HG03139 (cell line): ENCODE measurements around the gene EPS8.
"Not testable (repeated sequence)": the region's sequence is repeated elsewhere in the genome, so short reads cannot be mapped to it uniquely, and the experiment has no call there.

Experiments used
- ATAC-seq: cut with Tn5 transposase; IDR thresholded peaks from one replicate; pipeline ENCODE4 v1.9.1; 2021; ENCODE audit not compliant: unreplicated experiment

The EPS8 gene

DNA sequence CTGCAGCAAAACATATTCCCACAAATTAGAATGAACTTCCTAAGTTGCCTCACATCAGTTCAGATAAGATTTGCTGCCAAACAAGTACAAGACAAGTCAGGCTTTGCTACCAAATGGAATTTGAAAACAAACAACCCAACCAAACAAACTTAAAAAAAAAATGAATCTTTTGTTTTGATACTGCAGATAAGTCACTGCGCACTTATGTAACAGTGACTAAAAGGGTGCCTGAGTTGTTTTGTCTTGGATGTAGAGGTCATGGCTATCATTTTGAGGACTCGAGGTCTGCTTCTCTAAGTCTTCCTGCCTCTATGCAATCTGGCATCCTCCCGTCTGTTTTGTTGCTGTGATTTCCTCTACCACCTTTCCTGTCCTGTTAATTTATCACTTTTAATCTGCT is 11.1 kb upstream of the EPS8 start:
- no peak for ATAC-seq

DNA sequence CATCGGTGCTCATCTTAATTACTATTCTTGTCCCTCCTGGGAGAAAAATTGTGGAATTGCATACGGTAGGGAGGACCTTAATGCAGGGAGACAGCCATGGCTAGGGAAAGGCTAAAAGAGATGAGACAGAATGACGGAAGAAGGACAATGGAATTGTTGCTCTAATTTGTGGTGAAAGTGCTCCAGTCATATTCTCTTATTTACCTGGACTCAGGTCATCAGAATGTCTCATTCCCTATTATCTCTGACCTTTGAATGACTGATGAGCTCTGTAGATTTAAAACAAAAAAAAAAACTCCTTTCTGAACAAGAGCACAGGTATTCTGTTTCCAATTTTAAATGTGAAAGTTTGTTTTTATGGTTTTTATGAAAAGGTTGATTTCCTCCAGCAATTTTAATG is 8.6 kb upstream of the EPS8 start:
- ATAC-seq, result no peak

DNA sequence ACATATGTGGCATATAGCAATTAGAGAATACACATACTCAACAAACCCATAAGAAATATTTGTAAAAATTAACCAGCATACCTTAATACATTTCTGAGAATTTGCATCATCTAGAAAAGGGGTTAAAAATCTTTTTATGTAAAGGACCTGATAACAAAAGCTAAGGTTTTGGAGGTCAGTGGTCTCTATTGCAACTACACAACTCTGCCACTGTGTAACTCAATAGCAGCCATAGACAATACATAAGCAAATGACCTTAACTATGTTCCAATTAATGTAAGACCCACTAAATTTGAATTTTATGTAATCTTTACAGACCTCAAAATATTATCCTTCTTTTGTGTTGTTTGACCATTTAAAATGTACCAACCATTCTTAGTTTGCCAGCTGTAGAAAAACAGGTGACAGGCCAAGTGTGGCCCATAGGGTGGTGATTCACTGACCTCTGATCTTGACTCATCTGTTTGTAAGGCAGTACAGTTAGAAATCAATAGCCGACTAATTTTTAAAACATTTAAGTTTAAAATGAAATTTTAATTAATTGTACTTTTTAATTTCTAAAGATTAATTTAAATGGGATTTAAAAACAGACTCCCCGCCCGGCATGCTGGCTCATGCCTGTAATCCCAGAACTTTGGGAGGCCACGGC is 7.4 kb upstream of the EPS8 start:
- ATAC-seq, result no peak

DNA sequence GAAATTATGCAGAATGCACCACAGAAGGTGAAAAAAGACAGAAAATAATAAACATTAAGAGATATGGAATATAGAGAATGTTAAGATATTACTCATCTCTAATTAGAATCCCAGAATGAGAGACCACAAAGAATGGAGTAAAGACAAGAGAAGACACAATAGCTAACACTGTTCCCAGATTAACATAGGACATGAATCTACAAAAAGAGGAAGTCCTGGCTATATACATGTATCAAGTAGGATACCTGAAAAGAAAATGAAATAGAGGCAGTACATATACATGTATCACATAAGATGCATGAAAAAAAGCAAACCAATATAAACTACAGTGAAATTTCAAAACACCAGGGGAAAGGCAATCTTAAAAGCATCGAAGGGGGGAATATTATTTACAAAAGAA is 5.6 kb upstream of the EPS8 start:
- no peak for ATAC-seq

DNA sequence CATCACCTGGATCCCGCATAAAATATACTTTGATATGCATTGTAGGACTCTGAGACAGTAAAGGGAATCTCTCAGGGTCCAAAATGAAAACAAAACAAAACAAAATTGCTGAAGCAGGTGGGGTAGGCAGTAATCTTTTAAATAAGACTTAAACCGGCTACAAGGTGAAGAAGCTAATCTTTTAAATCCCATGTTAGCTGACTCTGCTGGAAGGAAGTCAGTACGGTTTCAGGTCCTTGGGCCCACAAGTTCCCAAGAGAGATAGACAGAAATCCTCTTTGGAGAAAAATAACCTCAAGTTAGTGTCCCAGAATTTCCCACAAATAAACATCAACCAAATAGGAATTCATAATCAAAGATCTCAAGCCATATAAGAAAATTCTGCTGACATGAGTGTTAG is 5.0 kb upstream of the EPS8 start:
- ATAC-seq, result no peak

DNA sequence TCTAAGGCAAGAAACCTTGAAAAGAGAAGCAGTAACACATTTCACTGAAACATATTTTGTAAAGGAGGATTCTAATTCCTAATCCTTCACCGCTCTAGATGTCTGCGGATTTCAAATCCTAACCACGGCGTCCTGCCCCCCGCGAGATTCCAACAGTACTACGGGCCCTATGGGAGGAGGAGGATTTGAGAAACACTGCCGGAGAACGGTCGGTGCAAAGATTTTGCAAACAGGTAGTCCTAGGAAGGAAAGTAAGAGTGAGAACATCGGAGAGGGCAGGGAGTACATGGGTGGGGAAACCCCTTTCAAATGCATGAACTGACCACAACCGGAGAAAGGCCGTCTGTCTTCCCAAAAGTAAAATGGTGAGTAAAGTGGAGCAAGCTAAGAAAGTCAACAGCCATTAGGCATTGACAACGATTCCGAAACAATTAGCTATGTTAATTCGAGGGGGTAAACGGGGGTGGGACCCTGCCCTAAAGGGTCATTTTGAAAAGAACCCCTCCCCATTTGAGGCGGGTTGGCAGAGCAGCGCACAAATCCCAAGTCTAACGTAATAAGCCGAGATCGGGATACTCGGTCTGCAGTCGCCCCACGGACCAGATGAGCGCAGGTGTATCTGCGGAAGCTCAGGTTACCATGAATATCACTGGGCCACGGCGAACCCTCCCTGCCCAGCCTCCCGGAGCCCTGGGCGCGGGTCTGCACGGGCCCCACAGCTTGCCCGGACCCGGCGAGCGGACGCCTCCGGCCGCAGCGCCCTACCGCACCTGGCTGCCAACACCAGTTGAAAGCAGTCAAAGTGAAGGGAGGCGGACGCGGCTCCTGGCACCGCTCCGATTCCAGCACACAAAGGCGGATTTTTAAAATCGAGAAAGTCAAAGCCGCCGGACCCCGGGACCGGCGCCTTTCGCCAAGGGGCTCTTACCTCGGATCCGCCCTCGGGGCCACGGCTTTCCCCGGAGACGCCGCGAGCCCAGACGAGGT is 662 bp downstream of the EPS8 start:
- ATAC-seq, result peak; percentile 31

DNA sequence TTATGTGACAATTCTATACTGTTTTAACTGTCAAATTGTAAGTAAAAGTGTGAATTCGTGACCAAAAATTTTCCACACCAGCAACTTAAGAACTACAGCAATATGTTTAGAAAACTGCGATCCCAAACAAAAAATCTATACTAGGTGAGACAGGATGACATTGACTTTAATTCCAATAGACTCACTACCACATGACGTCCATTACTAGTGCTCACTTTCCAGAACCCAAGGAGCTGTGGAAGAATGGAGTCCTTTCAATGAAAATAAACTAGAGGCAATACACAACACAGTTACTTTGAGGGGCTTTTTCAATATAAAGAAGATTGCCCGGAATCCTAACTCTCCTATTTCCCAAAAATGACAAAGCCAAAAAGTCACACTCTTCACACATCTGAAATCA is 1.4 kb downstream of the EPS8 start:
- no peak for ATAC-seq

DNA sequence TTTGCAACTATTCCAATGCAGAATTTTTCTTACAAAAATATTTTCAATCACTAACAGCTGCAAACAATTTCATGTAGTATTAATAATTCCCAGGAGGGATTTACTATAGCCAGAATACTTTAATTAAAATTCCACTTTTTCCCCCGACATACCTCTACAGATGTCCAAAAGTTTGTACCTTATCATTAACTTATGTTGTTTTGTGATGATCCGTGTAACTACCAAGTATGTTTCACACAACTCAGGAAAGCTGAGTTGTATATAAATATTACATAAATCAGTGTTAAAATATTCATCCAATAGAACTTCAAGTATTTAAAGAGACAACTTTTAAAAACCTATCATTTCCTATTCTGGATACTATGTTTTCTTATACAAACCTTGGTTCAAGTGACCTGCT is 2.4 kb downstream of the EPS8 start:
- ATAC-seq, result no peak

DNA sequence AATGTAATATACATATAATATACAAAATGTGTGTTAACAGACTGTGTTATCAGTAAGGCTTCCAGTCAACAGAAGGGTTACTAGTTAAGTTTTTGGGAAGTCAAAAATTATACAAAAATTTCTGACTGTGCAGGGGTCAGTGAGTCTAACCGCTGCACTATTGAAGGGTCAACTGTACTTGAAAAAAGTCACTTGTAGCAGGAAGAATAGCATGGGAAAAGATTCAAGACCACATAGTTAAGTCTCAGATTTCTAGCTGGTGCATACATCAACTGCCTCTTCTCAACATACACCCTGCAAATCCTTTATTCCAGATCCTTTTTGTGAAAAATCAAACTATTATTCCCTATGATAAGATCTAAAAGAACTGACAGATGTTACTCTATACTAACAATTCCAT is 5.9 kb downstream of the EPS8 start:
- no peak for ATAC-seq

DNA sequence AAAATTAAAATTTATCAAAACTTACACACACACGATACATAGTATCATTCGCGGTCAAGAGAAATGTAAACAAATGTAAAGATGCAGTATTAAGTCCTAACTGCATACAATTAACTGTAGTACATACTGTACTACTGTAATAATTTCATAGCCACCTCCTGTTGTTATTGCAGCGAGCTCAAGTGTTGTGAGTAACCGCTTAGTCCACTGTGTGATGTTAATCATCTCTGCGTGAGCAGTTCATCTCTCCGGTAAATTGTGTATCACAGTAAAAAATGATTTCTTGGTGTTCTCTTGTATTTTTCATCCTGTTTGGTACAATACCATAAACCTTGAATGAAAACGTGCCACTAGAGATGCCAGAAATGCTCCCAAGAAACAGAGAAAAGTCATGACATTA is 6.5 kb downstream of the EPS8 start:
- ATAC-seq, result no peak

DNA sequence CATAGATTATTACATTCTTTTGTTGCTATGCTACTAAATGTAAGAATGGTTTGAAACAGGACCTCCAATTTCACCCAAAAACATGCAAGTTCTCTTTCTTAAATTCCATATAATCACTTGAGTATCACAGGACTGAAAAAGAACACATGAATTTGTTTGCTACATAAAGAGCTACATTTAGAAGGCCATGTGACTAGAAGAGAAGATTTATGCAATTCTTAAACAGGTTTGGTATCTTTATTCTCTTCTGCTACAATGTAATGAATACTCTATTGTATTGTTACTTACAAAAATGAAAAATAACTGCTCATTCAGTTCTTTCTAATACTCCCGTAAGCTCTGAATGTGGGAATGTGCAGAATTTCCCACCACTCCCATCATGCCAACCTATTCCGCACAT is 9.3 kb downstream of the EPS8 start:
- no peak for ATAC-seq

DNA sequence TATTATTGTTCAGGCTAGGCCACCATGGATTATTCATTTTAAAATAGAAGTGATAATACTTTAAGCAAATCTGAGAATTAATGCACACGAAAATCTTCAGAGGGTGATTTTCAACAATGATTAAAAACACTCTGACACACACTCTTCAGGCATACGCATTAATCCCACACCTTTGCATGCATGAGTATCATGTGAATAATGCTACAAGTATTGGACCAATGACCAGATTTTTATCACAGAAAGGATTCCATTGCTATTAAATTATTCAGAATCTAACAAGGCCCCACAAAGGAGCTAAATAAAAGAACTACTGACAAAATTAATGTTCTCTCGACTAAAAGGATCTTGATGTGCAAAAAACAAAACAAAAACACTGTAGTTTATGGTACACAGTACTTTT is 11.1 kb downstream of the EPS8 start:
- no peak for ATAC-seq

DNA sequence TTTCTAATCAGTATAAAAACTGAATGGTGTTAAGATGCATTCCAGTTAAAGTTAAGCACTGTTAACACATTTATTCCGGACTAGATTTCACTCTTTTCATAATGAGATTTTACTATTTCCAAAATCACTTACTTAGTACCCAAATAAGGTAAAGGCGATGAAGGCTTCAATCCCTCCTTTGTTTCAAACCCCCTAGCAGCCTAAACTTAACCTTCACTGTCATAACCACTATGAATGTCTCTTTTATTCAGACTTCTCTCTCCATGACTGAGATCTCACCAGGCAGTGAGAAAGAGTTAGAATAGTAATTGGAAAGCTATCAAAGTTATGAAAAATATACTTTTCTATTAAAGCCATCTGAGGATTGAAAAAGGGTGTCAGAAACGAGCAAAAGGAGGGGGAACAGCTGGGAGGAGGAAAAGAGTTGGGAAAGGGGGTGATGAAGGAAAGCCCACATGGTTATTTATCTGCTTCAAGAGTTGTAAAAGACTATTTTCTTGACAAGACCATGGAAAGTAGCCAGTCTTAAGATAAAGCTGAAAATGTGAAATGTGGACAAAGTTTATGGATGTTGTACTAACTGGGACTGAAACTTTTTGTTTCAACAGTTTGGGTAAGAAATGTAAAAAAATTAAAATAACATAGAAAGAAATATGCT is 11.7 kb downstream of the EPS8 start:
- ATAC-seq, result no peak

DNA sequence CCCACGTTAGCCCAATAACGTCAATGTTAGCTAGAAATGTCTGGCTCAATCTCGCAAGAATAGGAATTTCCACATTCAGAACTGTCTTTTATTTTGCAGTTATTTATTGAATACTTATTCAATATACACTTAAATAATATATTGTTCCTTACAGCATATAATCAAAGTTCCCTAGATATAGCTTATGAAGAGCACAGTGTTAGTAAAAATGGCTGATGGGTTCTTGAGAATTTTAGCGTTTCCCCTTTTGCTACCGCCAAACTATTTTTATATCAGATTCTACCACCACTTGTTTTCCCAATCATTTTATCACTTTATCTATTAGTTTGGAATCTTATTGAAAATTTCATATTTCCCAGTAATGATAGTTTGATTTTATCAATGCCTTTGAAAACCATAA is 12.7 kb downstream of the EPS8 start:
- ATAC-seq, result no peak

DNA sequence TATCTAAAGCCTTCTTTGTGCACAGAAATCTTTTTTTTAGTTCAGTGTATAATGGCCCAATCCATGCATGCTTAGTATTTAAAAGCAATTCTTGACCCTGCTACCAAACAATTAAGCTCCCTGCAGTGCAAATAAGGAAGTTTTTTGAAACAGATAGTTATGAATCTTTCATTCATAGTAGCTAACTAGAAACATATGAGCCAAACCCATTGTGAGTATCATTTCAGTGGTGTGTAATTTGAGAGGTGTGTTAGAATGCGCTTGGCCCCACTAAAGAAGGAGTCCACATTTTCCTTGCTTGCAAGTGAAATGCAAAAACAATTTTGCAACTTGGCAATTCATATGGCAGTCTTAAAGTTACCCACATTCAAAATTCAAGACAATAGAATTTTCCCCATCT is 14.4 kb downstream of the EPS8 start:
- ATAC-seq, result no peak

DNA sequence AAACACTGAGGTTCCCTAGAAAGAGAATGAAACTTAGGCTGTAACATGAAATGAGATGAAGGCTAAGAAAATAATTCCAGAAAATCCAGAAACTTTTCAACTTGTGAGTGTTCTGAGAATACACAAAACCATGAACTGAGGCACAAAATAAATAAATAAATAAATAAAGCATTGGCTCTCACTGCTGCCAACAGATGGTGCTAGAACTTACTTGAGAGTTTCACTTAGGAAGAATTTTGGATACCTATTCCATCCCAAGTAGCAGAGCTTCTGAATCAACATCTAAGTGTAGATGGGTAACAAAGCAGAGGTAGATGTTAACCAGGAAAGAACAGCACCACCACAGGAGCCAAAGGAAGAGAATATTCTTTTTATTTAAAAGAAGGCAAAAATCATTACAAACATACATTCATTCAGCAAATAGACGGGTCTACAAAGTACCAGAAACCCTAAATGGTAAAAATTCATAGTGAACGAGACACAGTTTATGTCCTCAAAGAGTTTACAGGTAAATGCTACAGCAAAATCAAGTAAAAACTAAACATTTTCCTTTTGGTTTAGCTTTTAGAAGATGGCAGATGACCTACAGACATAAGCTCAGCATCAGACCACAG is 16.7 kb downstream of the EPS8 start:
- ATAC-seq, result no peak

DNA sequence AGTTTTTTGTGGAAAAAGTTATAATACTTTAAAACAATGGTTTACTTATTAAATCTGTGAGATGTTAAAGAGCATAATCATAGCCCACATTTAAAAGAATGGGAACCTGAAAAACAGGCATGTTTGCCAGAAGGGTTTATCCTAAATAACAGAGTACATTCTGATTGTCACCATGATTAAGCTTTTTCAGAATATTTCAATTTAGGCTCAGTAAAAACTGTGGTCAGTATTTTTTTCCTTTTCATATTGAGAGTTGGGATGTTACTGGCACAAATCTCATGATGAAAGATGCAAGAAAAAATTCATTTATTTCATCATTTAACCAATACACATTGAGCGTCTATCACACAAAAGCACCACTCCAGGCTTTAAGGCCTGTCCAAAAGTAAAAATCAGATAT is 18.6 kb downstream of the EPS8 start:
- ATAC-seq, result no peak

DNA sequence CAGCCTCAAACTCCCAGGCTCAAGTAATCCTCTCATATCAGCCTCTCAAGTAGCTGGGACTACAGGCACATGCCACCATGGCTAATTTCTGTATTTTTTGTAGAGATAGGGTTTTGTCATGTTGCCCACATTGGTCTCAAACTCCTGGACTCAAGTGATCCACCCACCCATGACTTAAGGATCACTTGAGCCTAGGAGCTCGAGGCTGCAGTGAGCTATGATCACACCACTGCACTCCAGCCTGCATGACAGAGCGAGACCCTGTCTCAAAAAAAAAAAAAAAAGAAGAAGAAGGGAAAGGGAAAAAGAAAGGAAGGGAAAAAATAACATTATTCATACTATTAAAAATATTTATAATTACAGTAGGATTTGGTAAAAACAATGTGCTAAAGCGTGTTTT is 19.2 kb downstream of the EPS8 start:
- ATAC-seq, result no peak

DNA sequence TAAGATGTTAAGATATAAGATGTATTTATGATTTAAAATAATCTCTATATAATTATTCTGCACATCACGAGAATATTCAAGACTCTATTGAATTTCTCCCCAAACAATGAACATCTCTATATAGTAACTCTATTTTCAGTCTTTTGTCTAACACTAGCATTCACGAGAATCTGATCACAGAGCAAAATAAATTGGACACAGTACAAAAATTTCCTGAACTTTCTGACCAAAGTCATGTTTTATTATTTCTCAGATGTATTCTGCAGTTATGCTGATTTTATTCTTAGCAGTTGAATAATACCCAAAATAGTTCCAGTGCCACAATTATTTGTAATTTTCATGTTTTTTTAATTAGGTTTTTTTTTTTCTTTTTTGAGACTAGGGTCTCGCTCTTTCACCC is 19.6 kb downstream of the EPS8 start:
- ATAC-seq, result no peak

DNA sequence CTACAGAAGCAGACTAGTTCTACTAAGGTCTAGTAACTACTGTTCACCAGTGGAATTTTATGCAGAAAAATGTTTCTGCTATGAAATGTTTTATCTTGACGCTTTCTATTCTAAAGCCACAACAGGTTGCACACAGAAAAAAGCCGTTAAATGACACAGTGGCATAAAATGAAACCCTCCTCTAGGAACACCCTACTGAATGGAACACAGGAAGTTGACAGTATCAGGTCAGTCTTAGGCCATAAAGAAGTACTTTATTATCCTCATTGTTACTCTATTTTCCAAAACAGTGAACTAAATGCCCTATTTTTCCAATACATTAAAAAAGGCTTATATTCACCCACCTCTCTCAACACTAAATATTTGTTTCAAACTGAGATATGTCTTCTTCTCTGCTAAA is 21.9 kb downstream of the EPS8 start:
- ATAC-seq, result no peak

DNA sequence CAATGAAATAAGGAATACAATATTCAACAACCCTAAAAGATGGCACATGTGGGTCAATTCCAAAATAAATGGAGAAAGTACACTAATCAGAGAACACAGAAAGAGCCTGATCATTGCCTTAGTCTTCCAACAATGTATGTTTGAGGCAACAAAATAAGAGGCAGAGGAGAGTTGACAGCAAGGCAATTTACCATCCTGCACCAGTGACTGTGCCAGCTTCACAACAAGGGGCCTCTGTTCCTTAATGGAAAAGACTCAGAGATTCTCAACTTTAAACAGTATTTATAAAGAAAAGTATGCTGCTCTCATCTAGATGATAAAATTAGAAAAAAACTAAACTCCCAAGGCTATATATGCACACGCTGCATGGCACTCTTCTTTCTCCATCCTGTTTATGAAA is 25.9 kb downstream of the EPS8 start:
- no peak for ATAC-seq

DNA sequence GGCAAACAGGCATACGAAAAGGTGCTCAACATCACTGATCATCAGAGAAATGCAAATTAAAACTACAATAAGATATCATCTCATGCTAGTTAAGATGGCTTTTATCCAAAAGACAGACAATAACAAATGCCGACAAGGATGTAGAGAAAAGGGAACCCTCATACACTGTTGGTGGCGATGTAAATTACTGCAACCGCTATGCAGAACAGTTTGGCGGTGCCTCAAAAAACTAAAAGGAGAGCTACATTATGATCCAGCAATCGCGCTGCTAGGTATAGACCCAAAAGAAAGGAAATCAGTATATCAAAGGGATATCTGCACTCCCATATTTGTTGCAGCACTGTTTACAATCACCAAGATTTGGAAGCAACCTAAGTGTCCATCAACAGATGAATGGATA is 27.0 kb downstream of the EPS8 start:
- not testable (repeated sequence) for ATAC-seq
